Epithelial cell of esophagus (primary cell): ENCODE measurements around the gene BCL2L15.
A peak's percentile ranks its signal among the peaks of the same experiment; 100 is the strongest.

ENCODE experiments used
- DNase-seq: peaks from one replicate; pipeline ENCODE4 v3.0.0; 2010; ENCODE audit warnings: low read depth
- H3K4me3 ChIP-seq: 2 replicates; pipeline ENCODE4 v1.5.1; 2011; ENCODE audit warnings: mild to moderate bottlenecking, low read length, control low read depth
- CTCF ChIP-seq: IDR thresholded peaks from 2 replicates; pipeline ENCODE4 v1.5.1; 2011; ENCODE audit warnings: low read depth, mild to moderate bottlenecking, low read length, control low read depth, inconsistent platforms; ENCODE audit not compliant: insufficient read depth; ENCODE audit errors: missing control alignments

The BCL2L15 gene

DNA sequence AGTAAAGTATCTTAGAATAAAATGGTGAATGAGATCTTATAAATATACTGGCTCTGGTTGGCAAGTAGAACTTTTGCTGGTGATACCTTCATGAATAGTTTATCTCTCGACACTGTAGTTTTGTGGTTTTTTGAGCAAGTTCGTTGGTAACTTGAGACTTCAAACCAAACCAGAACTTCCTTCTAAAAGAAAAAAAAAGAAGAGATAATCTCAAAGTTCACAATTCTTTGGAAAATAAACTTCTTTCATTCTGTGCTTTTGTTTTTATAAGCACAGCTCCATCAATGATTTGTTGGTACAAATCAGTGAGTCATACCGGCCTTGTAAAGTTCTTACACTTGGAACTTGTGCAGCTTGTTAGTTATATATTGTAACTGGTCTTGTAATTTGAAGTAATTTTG, 44.1 kb upstream of the BCL2L15 start:
- no peak for TF ChIP-seq CTCF
- peak; percentile 47 for DNase-seq
- H3K4me3 ChIP-seq, result peak overlapping the region; percentile 11

DNA sequence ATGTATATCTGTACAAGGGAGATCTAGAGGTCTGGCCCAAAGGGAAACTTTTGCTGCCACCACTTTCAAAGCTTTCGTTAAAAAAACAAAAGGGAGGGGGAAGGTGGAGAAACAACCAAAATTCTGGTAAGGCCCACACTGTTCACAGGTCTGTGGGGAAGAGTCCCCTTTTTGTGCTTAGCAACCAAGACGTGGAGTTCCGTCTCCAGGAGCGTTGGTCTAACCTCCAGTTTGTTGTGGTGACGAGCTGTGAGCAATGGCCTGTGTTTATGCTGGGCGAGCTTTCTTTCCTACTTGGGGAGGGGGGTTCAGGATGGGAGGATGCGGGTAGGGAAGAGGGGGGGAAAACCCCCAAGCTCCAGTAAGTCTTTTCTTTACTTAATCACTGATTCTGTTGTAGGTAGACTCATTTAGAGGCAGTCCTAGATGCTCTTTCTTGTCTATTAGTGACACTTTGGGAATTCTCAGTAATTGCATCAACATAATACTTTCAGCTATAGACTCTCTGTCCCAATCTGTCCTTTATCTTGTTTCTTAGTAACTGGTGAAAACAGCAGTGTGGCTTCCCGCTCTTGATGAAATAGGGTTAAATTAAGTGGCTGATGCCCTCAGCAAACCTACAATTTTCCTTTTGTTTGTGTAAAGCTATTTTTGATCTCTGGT, 43.2 kb upstream of the BCL2L15 start:
- no peak for TF ChIP-seq CTCF
- H3K4me3 ChIP-seq, result peak overlapping the region; percentile 97
- peak; percentile 49 for DNase-seq

GRCh38 chr1:113929750-113930498, 42.5 kb upstream of the BCL2L15 start:
- H3K4me3 ChIP-seq, result peak overlapping the region; percentile 97
- peak; percentile 5 for TF ChIP-seq CTCF
- peak; percentile 48 for DNase-seq

GRCh38 chr1:113928941-113929749, 41.8 kb upstream of the BCL2L15 start, which contains the start of gene HIPK1:
TSS of gene HIPK1 (plus strand) at chr1:113929324.
- H3K4me3 ChIP-seq, result peak within 1 kb of the TSS; percentile 97
- peak; percentile 93 for DNase-seq

GRCh38 chr1:113928187-113928930, 41.0 kb upstream of the BCL2L15 start:
- no peak for TF ChIP-seq CTCF
- peak overlapping the region; percentile 97 for H3K4me3 ChIP-seq
- DNase-seq, result no peak

More at GRCh38 chr1:113928941-113929749, 41.8 kb upstream of the BCL2L15 start, which contains the start of gene HIPK1:
- no peak for TF ChIP-seq CTCF

DNA sequence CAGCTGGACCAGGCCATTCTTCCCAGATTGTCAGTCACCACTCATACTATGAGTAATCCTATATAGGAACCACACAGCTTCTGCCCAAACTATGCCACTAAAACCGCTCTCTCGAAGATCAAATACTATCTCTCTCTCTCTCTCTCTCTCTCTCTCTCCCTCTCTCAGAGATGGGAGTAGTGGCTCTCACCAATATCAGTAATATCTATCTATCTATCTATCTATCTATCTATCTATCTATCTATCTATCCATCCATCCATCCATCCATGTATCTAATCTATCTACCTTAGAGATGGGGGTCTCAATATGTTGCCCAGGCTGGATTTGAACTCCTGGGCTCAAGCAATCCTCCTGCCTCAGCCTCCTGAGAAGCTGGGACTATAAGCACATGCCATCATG, 37.1 kb upstream of the BCL2L15 start:
- no peak for DNase-seq
- TF ChIP-seq CTCF, result no peak
- no peak overlapping the region for H3K4me3 ChIP-seq
